Smooth muscle cell (in vitro differentiated cells): Measurements from ENCODE around the gene TMEM120B. TPM values are rescaled to one million over a fixed set of nuclear protein-coding genes. Genes with fewer than 3 reads are reported as not detected.

Experiments
- DNase-seq: peaks from one replicate; lab custom pipeline; 2025; ENCODE audit not compliant: unreplicated experiment; lab: John Stamatoyannopoulos, UW
- H2AFZ ChIP-seq: fragments of 200-600 bp; sonication (generic); 2 replicates; pipeline ENCODE4 v1.6.0; 2016; ENCODE audit warnings: antibody characterized with exemption, low read depth, mild to moderate bottlenecking
- H3F3A ChIP-seq: fragments of 200-600 bp; sonication (generic); 2 replicates; pipeline ENCODE4 v1.6.0; 2017; ENCODE audit warnings: antibody characterized with exemption, low read depth
- H3K27ac ChIP-seq: fragments of 200-600 bp; sonication (generic); 2 replicates; pipeline ENCODE4 v1.5.1; 2016; ENCODE audit warnings: low read depth, mild to moderate bottlenecking
- H3K27me3 ChIP-seq: fragments of 200-600 bp; sonication (generic); 2 replicates; pipeline ENCODE4 v1.6.1; 2016; ENCODE audit warnings: low read depth, mild to moderate bottlenecking
- H3K36me3 ChIP-seq: fragments of 200-600 bp; sonication (generic); 2 replicates; pipeline ENCODE4 v1.5.1; 2016; ENCODE audit warnings: low read depth
- H3K4me1 ChIP-seq: fragments of 200-600 bp; sonication (generic); 2 replicates; pipeline ENCODE4 v1.5.1; 2016; ENCODE audit warnings: low read depth
- H3K4me2 ChIP-seq: fragments of 200-600 bp; sonication (generic); 2 replicates; pipeline ENCODE4 v1.6.0; 2016; ENCODE audit warnings: mild to moderate bottlenecking
- H3K4me3 ChIP-seq: fragments of 200-600 bp; sonication (generic); 2 replicates; pipeline ENCODE4 v1.5.1; 2016; ENCODE audit warnings: mild to moderate bottlenecking
- H3K79me2 ChIP-seq: fragments of 200-600 bp; sonication (generic); 2 replicates; pipeline ENCODE4 v1.6.0; 2016; ENCODE audit warnings: low read depth, mild to moderate bottlenecking
- H3K9ac ChIP-seq: fragments of 200-600 bp; sonication (generic); 2 replicates; pipeline ENCODE4 v1.6.0; 2016; ENCODE audit warnings: low read depth
- H3K9me3 ChIP-seq: fragments of 200-600 bp; sonication (generic); replicated peaks from 2 replicates; pipeline ENCODE4 v1.5.1; 2016; ENCODE audit warnings: low read depth
- H4K20me1 ChIP-seq: fragments of 200-600 bp; sonication (generic); 2 replicates; pipeline ENCODE4 v1.6.0; 2016; ENCODE audit warnings: low read depth
- CTCF ChIP-seq: fragments of 200-600 bp; sonication (generic); IDR thresholded peaks from 2 replicates; pipeline ENCODE4 v1.5.1; 2017; ENCODE audit warnings: borderline replicate concordance, mild to moderate bottlenecking, antibody characterized with exemption; ENCODE audit not compliant: insufficient read depth, poor library complexity, severe bottlenecking
- WGBS: methylation state at CpG from one replicate; pipeline ENCODE4 v1.1.7; 2016; ENCODE audit warnings: low lambda C conversion rate; 5-methylcytosine and 5-hydroxymethylcytosine counted together
- polyA plus RNA-seq: library from polyadenylated mRNA; unstranded; fragments of >200 nt; fragmentation: Nextera tagmentation; extraction: Ambion mirVana; gene quantifications from 2 replicates; pipeline ENCODE4 v1.2.1, GENCODE V29; 2016
- total RNA-seq: library from RNA; depleted of rRNA; stranded (reverse); fragments of >200 nt; gene quantifications from 2 replicates; pipeline ENCODE4 v1.2.3, GENCODE V29; 2014

TMEM120B gene
- total and polyA plus RNA-seq, 2 experiments from 2014 or later = 5.3 to 7.6 TPM

GRCh38 chr12:121796855-121797751 is 84.6 kb downstream of the TMEM120B start:
- peaks cover 35% of the 10 kb centered on the region for H3K4me1 ChIP-seq
- no peaks in the 10 kb centered on the region for H3K27me3 ChIP-seq
- peak overlapping the region; percentile 99 for H3K4me2 ChIP-seq
- no peaks in the 10 kb centered on the region for H3K36me3 ChIP-seq
- peak overlapping the region; percentile 29 for H3K9ac ChIP-seq
- H4K20me1 ChIP-seq = peaks cover 47% of the 10 kb centered on the region
- peaks cover 40% of the 10 kb centered on the region for H3K79me2 ChIP-seq
- peak; percentile 52 for DNase-seq
- 19% methylated on average over 34 of the region's 39 CpGs for WGBS
- H3K9me3 ChIP-seq = no peaks in the 10 kb centered on the region
- H2AFZ ChIP-seq = no peak overlapping the region
- peak; percentile 12 for TF ChIP-seq CTCF
- H3F3A ChIP-seq = peaks cover 25% of the 10 kb centered on the region
- H3K4me3 ChIP-seq = peak overlapping the region; percentile 82
- H3K27ac ChIP-seq = peak overlapping the region; percentile 99

- H3K79me2 ChIP-seq = peaks cover 45% of the 10 kb centered on the region
Measured at GRCh38 chr12:121797937-121798786, 85.6 kb downstream of the TMEM120B start.

DNA sequence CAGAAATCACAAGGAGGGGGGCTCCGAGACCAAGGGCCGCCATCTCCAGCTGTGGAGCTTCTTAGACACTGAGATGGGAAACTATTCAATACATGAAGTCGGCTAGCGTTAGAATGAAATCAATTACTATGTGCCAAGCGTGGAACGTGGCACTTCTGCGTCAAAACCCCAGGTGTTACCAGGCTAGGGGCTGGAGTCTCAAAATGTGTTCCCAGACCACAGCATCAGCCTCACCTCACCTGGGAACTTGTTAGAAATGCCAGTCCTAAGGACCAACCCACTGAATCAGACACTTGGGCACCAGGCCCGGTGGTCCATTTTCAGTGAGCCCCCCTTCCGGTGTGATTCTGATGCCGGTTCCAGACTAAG is 86.2 kb downstream of the TMEM120B start:
- no peaks in the 10 kb centered on the region for H3K9me3 ChIP-seq
- peak overlapping the region; percentile 99 for H3K4me2 ChIP-seq
- peaks cover 30% of the 10 kb centered on the region for H3F3A ChIP-seq
- H3K36me3 ChIP-seq = no peaks in the 10 kb centered on the region
- H3K4me3 ChIP-seq = peak overlapping the region; percentile 82
- TF ChIP-seq CTCF = no peak
- peaks cover 45% of the 10 kb centered on the region for H3K79me2 ChIP-seq
- H3K4me1 ChIP-seq = peaks cover 38% of the 10 kb centered on the region
- H3K27me3 ChIP-seq = no peaks in the 10 kb centered on the region
- no peak for DNase-seq
- H3K9ac ChIP-seq = no peak overlapping the region
- H4K20me1 ChIP-seq = peaks cover 38% of the 10 kb centered on the region
- no peak overlapping the region for H2AFZ ChIP-seq
- H3K27ac ChIP-seq = peak overlapping the region; percentile 99
- 66% methylated on average over 10 of the region's 10 CpGs for WGBS

More at GRCh38 chr12:121797937-121798786, 85.6 kb downstream of the TMEM120B start:
- Histone ChIP-seq H3F3A (peaks cover 25% of the 10 kb centered on the region), H3K4me1 (peaks cover 38% of the 10 kb centered on the region), H4K20me1 (peaks cover 38% of the 10 kb centered on the region), H3K9me3 (no peaks in the 10 kb centered on the region), H3K36me3 (no peaks in the 10 kb centered on the region), H2AFZ (no peak overlapping the region), H3K9ac (no peak overlapping the region), H3K27ac (peak overlapping the region; percentile 99), H3K4me2 (peak overlapping the region; percentile 99), H3K27me3 (no peaks in the 10 kb centered on the region), H3K4me3 (peak overlapping the region; percentile 82)
- 42% methylated on average over 19 of the region's 19 CpGs for whole genome bisulfite sequencing
- no peak for DNase-seq
- no peak for TF ChIP-seq CTCF
